Activated naive CD8-positive, alpha-beta T cell treated with anti-CD3 and anti-CD28 coated beads, Interleukin-2, amount 10 ng/mL, durations not matched to agents 7 days and 5 days (primary cell): ENCODE results near the gene DBH. TPM values are rescaled to one million over a fixed set of nuclear protein-coding genes. Genes with fewer than 3 reads are reported as not detected.

Experiments
- ATAC-seq: fragments of 150-1000 bp; cut with Tn5 transposase; one replicate; pipeline ENCODE4 v1.10.0; 2021; ENCODE audit warnings: low read depth, moderate library complexity
- POLR2A ChIA-PET: fragments of 350-600 bp; sonication (Branson Sonifier 250); formaldehyde crosslinking; loops from one replicate; lab custom pipeline; 2021; ENCODE audit warnings: antibody characterized with exemption; lab: Charles Lee
- DNase-seq: peaks from one replicate; pipeline ENCODE4 v3.0.0; 2021
- H3K27ac Mint-ChIP-seq: one replicate; pipeline ENCODE4 v1.8.0; 2022; ENCODE audit warnings: mild to moderate bottlenecking, mixed read lengths
- H3K27me3 Mint-ChIP-seq: one replicate; pipeline ENCODE4 v1.8.0; 2022; ENCODE audit warnings: mild to moderate bottlenecking, moderate library complexity, mixed read lengths
- H3K36me3 Mint-ChIP-seq: one replicate; pipeline ENCODE4 v1.8.0; 2021; ENCODE audit warnings: mild to moderate bottlenecking, mixed read lengths
- H3K4me1 Mint-ChIP-seq: one replicate; pipeline ENCODE4 v1.8.0; 2021; ENCODE audit warnings: mixed read lengths
- H3K4me3 Mint-ChIP-seq: one replicate; pipeline ENCODE4 v1.8.0; 2022; ENCODE audit warnings: mild to moderate bottlenecking, moderate library complexity, mixed read lengths
- H3K9me3 Mint-ChIP-seq: one replicate; pipeline ENCODE4 v1.8.0; 2021; ENCODE audit warnings: mixed read lengths
- total RNA-seq, 2 experiments: library from RNA; stranded (reverse); gene quantifications; one replicate each; pipeline ENCODE4 v1.2.3, GENCODE V29; 2021

The DBH gene
- total RNA-seq, 2 experiments from 2014 or later, result not detected

GRCh38 chr9:133597316-133597957 lies 38.7 kb upstream of the DBH start:
- H3K27ac Mint-ChIP-seq, result no peak overlapping the region
- POLR2A ChIA-PET, result interaction anchor here (0.6 to 0.7 kb wide), 2 partner anchors 105 to 1307 kb away, joined by 3 read pairs; no protein-coding TSS in a partner anchor
- H3K36me3 Mint-ChIP-seq, result no peaks in the 10 kb centered on the region
- H3K9me3 Mint-ChIP-seq, result peaks cover 6% of the 10 kb centered on the region
- H3K27me3 Mint-ChIP-seq, result no peaks in the 10 kb centered on the region
- no peak overlapping the region for H3K4me3 Mint-ChIP-seq
- DNase-seq (no peak), ATAC-seq (no peak)
- H3K4me1 Mint-ChIP-seq, result no peaks in the 10 kb centered on the region

GRCh38 chr9:133598978-133599377 lies 37.2 kb upstream of the DBH start:
- H3K4me1 Mint-ChIP-seq, result no peaks in the 10 kb centered on the region
- H3K9me3 Mint-ChIP-seq, result peaks cover 6% of the 10 kb centered on the region
- no peak for DNase-seq
- no peak overlapping the region for H3K27ac Mint-ChIP-seq
- no peak for ATAC-seq
- H3K36me3 Mint-ChIP-seq, result no peaks in the 10 kb centered on the region
- peaks cover under 1% of the 10 kb centered on the region for H3K27me3 Mint-ChIP-seq
- H3K4me3 Mint-ChIP-seq, result no peak overlapping the region
- POLR2A ChIA-PET, result no interaction called here

GRCh38 chr9:133599470-133600173 lies 36.5 kb upstream of the DBH start:
- DNase-seq, result no peak
- H3K27me3 Mint-ChIP-seq, result peaks cover 4% of the 10 kb centered on the region
- POLR2A ChIA-PET, result no interaction called here
- H3K4me1 Mint-ChIP-seq, result peaks cover 3% of the 10 kb centered on the region
- no peaks in the 10 kb centered on the region for H3K36me3 Mint-ChIP-seq
- peaks cover 6% of the 10 kb centered on the region for H3K9me3 Mint-ChIP-seq
- no peak overlapping the region for H3K27ac Mint-ChIP-seq
- no peak for ATAC-seq
- H3K4me3 Mint-ChIP-seq, result no peak overlapping the region

- peaks cover 6% of the 10 kb centered on the region for H3K9me3 Mint-ChIP-seq
- H3K36me3 Mint-ChIP-seq, result no peaks in the 10 kb centered on the region
- ATAC-seq, result no peak
- H3K27me3 Mint-ChIP-seq, result peaks cover 4% of the 10 kb centered on the region
- H3K4me1 Mint-ChIP-seq, result peaks cover 6% of the 10 kb centered on the region
- POLR2A ChIA-PET, result no interaction called here
- no peak overlapping the region for H3K4me3 Mint-ChIP-seq
- no peak for DNase-seq
- no peak overlapping the region for H3K27ac Mint-ChIP-seq
Observed at GRCh38 chr9:133600739-133601138, 35.4 kb upstream of the DBH start.

- ATAC-seq, result no peak
- Mint-ChIP-seq H3K9me3 (peaks cover 6% of the 10 kb centered on the region), H3K4me1 (peaks cover 6% of the 10 kb centered on the region), H3K4me3 (no peak overlapping the region), H3K27ac (no peak overlapping the region), H3K36me3 (no peaks in the 10 kb centered on the region), H3K27me3 (peaks cover 4% of the 10 kb centered on the region)
- DNase-seq, result no peak
- POLR2A ChIA-PET, result no interaction called here
Observed at GRCh38 chr9:133601746-133602145, 34.4 kb upstream of the DBH start.

- H3K27me3 Mint-ChIP-seq, result peaks cover 4% of the 10 kb centered on the region
- peaks cover 6% of the 10 kb centered on the region for H3K4me1 Mint-ChIP-seq
- DNase-seq (no peak), ATAC-seq (no peak)
- H3K4me3 Mint-ChIP-seq, result no peak overlapping the region
- no peaks in the 10 kb centered on the region for H3K36me3 Mint-ChIP-seq
- POLR2A ChIA-PET, result no interaction called here
- H3K9me3 Mint-ChIP-seq, result peaks cover 2% of the 10 kb centered on the region
- no peak overlapping the region for H3K27ac Mint-ChIP-seq
Observed at GRCh38 chr9:133602277-133602676, 33.9 kb upstream of the DBH start.

GRCh38 chr9:133603135-133603927 lies 32.8 kb upstream of the DBH start:
- no peak overlapping the region for H3K27ac Mint-ChIP-seq
- POLR2A ChIA-PET, result no interaction called here
- H3K36me3 Mint-ChIP-seq, result no peaks in the 10 kb centered on the region

GRCh38 chr9:133604214-133604613 lies 31.9 kb upstream of the DBH start:
- Mint-ChIP-seq H3K27me3 (peaks cover 15% of the 10 kb centered on the region), H3K36me3 (no peaks in the 10 kb centered on the region), H3K27ac (no peak overlapping the region), H3K4me3 (no peak overlapping the region), H3K9me3 (no peaks in the 10 kb centered on the region), H3K4me1 (peaks cover 6% of the 10 kb centered on the region)
- POLR2A ChIA-PET, result no interaction called here
- DNase-seq, result peak; percentile 51
- peak; percentile 63 for ATAC-seq

More at GRCh38 chr9:133603135-133603927, 32.8 kb upstream of the DBH start:
- Mint-ChIP-seq H3K4me1 (peaks cover 6% of the 10 kb centered on the region), H3K27me3 (peaks cover 13% of the 10 kb centered on the region), H3K4me3 (no peak overlapping the region), H3K9me3 (no peaks in the 10 kb centered on the region)
- DNase-seq (no peak), ATAC-seq (no peak)

GRCh38 chr9:133604856-133605255 lies 31.3 kb upstream of the DBH start:
- DNase-seq (no peak), ATAC-seq (no peak)
- H3K4me3 Mint-ChIP-seq, result no peak overlapping the region
- peaks cover 6% of the 10 kb centered on the region for H3K4me1 Mint-ChIP-seq
- H3K9me3 Mint-ChIP-seq, result no peaks in the 10 kb centered on the region
- POLR2A ChIA-PET, result no interaction called here
- H3K36me3 Mint-ChIP-seq, result no peaks in the 10 kb centered on the region
- H3K27me3 Mint-ChIP-seq, result peaks cover 20% of the 10 kb centered on the region
- H3K27ac Mint-ChIP-seq, result no peak overlapping the region

- Mint-ChIP-seq H3K4me3 (no peak overlapping the region), H3K9me3 (no peaks in the 10 kb centered on the region), H3K36me3 (no peaks in the 10 kb centered on the region), H3K27ac (no peak overlapping the region), H3K27me3 (peaks cover 25% of the 10 kb centered on the region), H3K4me1 (peaks cover 6% of the 10 kb centered on the region)
- no peak for DNase-seq
- POLR2A ChIA-PET, result no interaction called here
- no peak for ATAC-seq
Observed at GRCh38 chr9:133605446-133605845, 30.7 kb upstream of the DBH start.

GRCh38 chr9:133605856-133606707 lies 30.1 kb upstream of the DBH start:
- H3K27me3 Mint-ChIP-seq, result peaks cover 31% of the 10 kb centered on the region

GRCh38 chr9:133606708-133607025 lies 29.5 kb upstream of the DBH start:
- POLR2A ChIA-PET, result no interaction called here
- Mint-ChIP-seq H3K9me3 (no peaks in the 10 kb centered on the region), H3K27ac (no peak overlapping the region), H3K27me3 (peaks cover 37% of the 10 kb centered on the region), H3K36me3 (no peaks in the 10 kb centered on the region), H3K4me1 (peaks cover 6% of the 10 kb centered on the region), H3K4me3 (no peak overlapping the region)
- DNase-seq (no peak), ATAC-seq (no peak)

More at GRCh38 chr9:133605856-133606707, 30.1 kb upstream of the DBH start:
- POLR2A ChIA-PET, result no interaction called here
- Mint-ChIP-seq H3K4me3 (no peak overlapping the region), H3K9me3 (no peaks in the 10 kb centered on the region), H3K27ac (no peak overlapping the region), H3K36me3 (no peaks in the 10 kb centered on the region), H3K4me1 (peaks cover 6% of the 10 kb centered on the region)
- ATAC-seq (no peak), DNase-seq (no peak)

GRCh38 chr9:133607381-133607780 lies 28.8 kb upstream of the DBH start:
- Mint-ChIP-seq H3K27ac (no peak overlapping the region), H3K36me3 (no peaks in the 10 kb centered on the region), H3K4me1 (peaks cover 6% of the 10 kb centered on the region), H3K4me3 (no peak overlapping the region), H3K9me3 (no peaks in the 10 kb centered on the region), H3K27me3 (peaks cover 42% of the 10 kb centered on the region)
- ATAC-seq, result no peak
- POLR2A ChIA-PET, result no interaction called here
- DNase-seq, result no peak
